ENCODE data around the gene GUCA1A.

GRCh38 chr6:42166444-42167141 is 6.6 kb upstream of the GUCA1A start:
- TF ChIP-seq CTCF (conservative IDR thresholded peaks at IDR 0.05; ENCODE audit: low read depth, low read length), result peak; percentile 97
- TF ChIP-seq EZH2phosphoT487 (IDR thresholded peaks at IDR 0.05; ENCODE audit: borderline replicate concordance, low read length), result no peak
- TF ChIP-seq EZH2 (IDR thresholded peaks at IDR 0.05; ENCODE audit: low read length, unreplicated experiment), result no peak
